ENCODE measurements around the gene NPEPPS. TPM values are rescaled to one million over a fixed set of nuclear protein-coding genes. Genes with fewer than 3 reads are reported as not detected.

Gene NPEPPS
- total and polyA plus RNA-seq, 9 donors, result 96.8 to 166 (median 114) TPM

- no peak for DNase-seq
- Histone ChIP-seq H3K9me3 (replicated peaks; ENCODE audit: control insufficient read depth, low read depth, low read length) (no peaks in the 10 kb centered on the region), H3K4me1 (ENCODE audit: control insufficient read depth, insufficient read depth, low read length) (peaks cover 4% of the 10 kb centered on the region), H3K27ac (ENCODE audit: low read length) (no peak overlapping the region), H3K4me3 (ENCODE audit: low read length) (no peak overlapping the region), H3K27me3 (ENCODE audit: control insufficient read depth, insufficient read depth, low read length) (no peaks in the 10 kb centered on the region), H3K36me3 (ENCODE audit: control insufficient read depth, insufficient read depth, low read length) (peaks cover 62% of the 10 kb centered on the region)
- no CpG with 5 or more reads among the region's 2 CpGs for WGBS (ENCODE audit: insufficient coverage)
Measured at GRCh38 chr17:47622180-47622549, 91.3 kb downstream of the NPEPPS start.

GRCh38 chr17:47624727-47625068 lies 93.8 kb downstream of the NPEPPS start:
- Histone ChIP-seq H3K36me3 (ENCODE audit: control insufficient read depth, insufficient read depth, low read length) (peaks cover 44% of the 10 kb centered on the region), H3K4me3 (ENCODE audit: low read length) (no peak overlapping the region), H3K4me1 (ENCODE audit: control insufficient read depth, insufficient read depth, low read length) (peaks cover 4% of the 10 kb centered on the region), H3K9me3 (replicated peaks; ENCODE audit: control insufficient read depth, low read depth, low read length) (no peaks in the 10 kb centered on the region), H3K27me3 (ENCODE audit: control insufficient read depth, insufficient read depth, low read length) (no peaks in the 10 kb centered on the region), H3K27ac (ENCODE audit: low read length) (no peak overlapping the region)
- DNase-seq, result no peak
- WGBS (ENCODE audit: insufficient coverage), result no CpG with 5 or more reads among the region's 1 CpG

DNA sequence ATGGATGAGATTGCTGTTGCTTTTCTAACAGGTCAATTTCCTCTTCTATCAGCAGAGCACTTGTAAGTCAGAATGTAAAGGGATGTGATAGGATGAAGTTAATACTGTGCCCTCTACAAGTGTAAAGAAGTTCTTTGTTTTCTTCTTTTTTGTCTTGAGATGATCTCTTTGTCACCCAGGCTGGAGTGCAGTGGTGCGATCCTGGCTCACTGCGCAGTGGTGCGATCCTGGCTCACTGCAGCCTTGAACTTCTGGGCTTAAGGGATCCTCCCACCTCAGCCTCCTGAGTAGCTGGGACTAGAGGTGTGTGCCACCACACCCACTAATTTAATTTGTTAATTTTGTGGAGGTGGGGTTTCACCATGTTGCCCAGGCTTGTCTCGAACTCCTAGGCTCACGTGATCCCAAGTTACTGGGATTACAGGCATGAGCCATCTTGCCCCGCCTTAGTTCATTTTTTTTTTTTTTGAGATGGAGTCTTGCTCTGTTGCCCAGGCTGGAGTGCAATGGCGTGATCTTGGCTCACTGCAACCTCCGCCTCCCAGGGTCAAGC lies 97.2 kb downstream of the NPEPPS start:
- no peaks in the 10 kb centered on the region for H3K27me3 ChIP-seq (ENCODE audit: control insufficient read depth, insufficient read depth, low read length)
- no peak overlapping the region for H3K27ac ChIP-seq (ENCODE audit: low read length)
- no peaks in the 10 kb centered on the region for H3K4me1 ChIP-seq (ENCODE audit: control insufficient read depth, insufficient read depth, low read length)
- no peaks in the 10 kb centered on the region for H3K9me3 ChIP-seq (replicated peaks; ENCODE audit: control insufficient read depth, low read depth, low read length)
- WGBS (ENCODE audit: insufficient coverage), result 100% methylated on average over 2 of the region's 8 CpGs
- no peak for DNase-seq
- no peak overlapping the region for H3K4me3 ChIP-seq (ENCODE audit: low read length)
- H3K36me3 ChIP-seq (ENCODE audit: control insufficient read depth, insufficient read depth, low read length), result peaks cover 25% of the 10 kb centered on the region

DNA sequence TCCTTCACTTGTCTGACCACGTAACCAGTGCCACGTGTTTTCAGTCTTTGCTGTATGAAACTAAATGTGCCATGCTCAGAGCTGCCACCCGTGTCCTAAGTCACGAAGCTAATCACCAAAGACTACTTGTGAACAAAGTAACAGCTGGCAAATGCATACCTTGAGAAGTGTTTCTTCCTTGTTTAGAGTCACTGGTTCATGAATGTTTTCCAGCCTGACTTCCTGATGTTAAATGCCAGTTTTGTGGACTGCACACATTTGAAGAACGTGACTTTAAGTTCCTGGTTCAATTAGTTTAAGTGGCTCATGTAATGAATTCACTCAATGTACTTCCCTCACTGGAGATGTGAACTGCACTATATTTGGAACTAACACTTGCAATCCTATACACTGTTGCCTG lies 98.9 kb downstream of the NPEPPS start:
- Histone ChIP-seq H3K36me3 (ENCODE audit: control insufficient read depth, insufficient read depth, low read length) (peaks cover 17% of the 10 kb centered on the region), H3K27ac (ENCODE audit: low read length) (no peak overlapping the region), H3K27me3 (ENCODE audit: control insufficient read depth, insufficient read depth, low read length) (no peaks in the 10 kb centered on the region), H3K9me3 (replicated peaks; ENCODE audit: control insufficient read depth, low read depth, low read length) (no peaks in the 10 kb centered on the region), H3K4me3 (ENCODE audit: low read length) (no peak overlapping the region), H3K4me1 (ENCODE audit: control insufficient read depth, insufficient read depth, low read length) (no peaks in the 10 kb centered on the region)
- DNase-seq, result peak; percentile 30
- 57% methylated on average over 4 of the region's 5 CpGs for WGBS (ENCODE audit: insufficient coverage)

- Histone ChIP-seq H3K4me1 (ENCODE audit: control insufficient read depth, insufficient read depth, low read length) (no peaks in the 10 kb centered on the region), H3K4me3 (ENCODE audit: low read length) (no peak overlapping the region), H3K36me3 (ENCODE audit: control insufficient read depth, insufficient read depth, low read length) (peaks cover 12% of the 10 kb centered on the region), H3K9me3 (replicated peaks; ENCODE audit: control insufficient read depth, low read depth, low read length) (no peaks in the 10 kb centered on the region), H3K27ac (ENCODE audit: low read length) (no peak overlapping the region), H3K27me3 (ENCODE audit: control insufficient read depth, insufficient read depth, low read length) (no peaks in the 10 kb centered on the region)
- no peak for DNase-seq
- no CpG with 5 or more reads among the region's 2 CpGs for WGBS (ENCODE audit: insufficient coverage)
Measured at GRCh38 chr17:47630614-47631013, 99.7 kb downstream of the NPEPPS start.

DNA sequence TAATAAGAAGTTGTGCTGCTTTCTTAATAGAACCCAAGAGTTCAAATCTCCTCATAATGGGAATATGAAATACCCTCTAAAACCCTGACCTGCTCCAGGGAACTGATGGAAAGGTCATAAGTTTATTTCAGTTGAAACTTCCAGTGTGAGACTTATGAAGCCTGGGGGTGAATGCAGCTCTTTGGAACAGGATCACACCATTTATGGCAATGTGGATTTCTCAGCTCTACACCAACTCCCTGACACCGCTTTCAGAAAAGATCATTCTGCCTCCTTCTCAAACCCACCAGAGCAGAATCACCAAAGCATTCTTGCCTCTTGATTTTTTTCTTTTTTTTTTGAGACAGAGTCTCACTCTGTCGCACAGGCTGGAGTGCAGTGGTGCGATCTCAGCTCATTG lies 102.1 kb downstream of the NPEPPS start:
- Histone ChIP-seq H3K36me3 (ENCODE audit: control insufficient read depth, insufficient read depth, low read length) (peaks cover 7% of the 10 kb centered on the region), H3K27ac (ENCODE audit: low read length) (no peak overlapping the region), H3K4me3 (ENCODE audit: low read length) (no peak overlapping the region), H3K9me3 (replicated peaks; ENCODE audit: control insufficient read depth, low read depth, low read length) (no peaks in the 10 kb centered on the region), H3K4me1 (ENCODE audit: control insufficient read depth, insufficient read depth, low read length) (no peaks in the 10 kb centered on the region), H3K27me3 (ENCODE audit: control insufficient read depth, insufficient read depth, low read length) (no peaks in the 10 kb centered on the region)
- WGBS (ENCODE audit: insufficient coverage), result 94% methylated on average over 2 of the region's 3 CpGs
- no peak for DNase-seq

DNA sequence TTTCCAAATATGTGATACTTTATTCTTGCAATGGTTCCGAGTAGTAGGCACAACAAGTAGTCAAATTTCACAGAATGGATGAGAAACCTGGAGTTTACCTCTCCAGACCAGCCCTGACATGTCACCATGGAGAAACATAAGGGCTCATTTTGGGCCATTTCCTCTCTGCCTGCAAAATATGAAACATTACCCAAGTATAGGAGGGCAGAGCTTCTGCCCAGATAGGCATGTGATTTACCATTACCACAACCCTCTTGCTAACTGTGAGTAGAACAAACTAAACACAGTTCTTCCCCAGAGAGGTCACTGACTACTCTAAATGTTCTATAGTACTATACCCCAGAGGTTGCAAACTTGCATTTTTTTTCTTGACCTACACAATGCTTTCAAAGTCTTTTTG lies 103.1 kb downstream of the NPEPPS start:
- Histone ChIP-seq H3K27ac (ENCODE audit: low read length) (no peak overlapping the region), H3K36me3 (ENCODE audit: control insufficient read depth, insufficient read depth, low read length) (peaks cover 7% of the 10 kb centered on the region), H3K4me1 (ENCODE audit: control insufficient read depth, insufficient read depth, low read length) (no peaks in the 10 kb centered on the region), H3K27me3 (ENCODE audit: control insufficient read depth, insufficient read depth, low read length) (no peaks in the 10 kb centered on the region), H3K9me3 (replicated peaks; ENCODE audit: control insufficient read depth, low read depth, low read length) (no peaks in the 10 kb centered on the region), H3K4me3 (ENCODE audit: low read length) (no peak overlapping the region)
- DNase-seq, result no peak
- whole genome bisulfite sequencing (ENCODE audit: insufficient coverage), result no CpG with 5 or more reads among the region's 1 CpG

- no peaks in the 10 kb centered on the region for H3K27me3 ChIP-seq (ENCODE audit: control insufficient read depth, insufficient read depth, low read length)
- no peaks in the 10 kb centered on the region for H3K9me3 ChIP-seq (replicated peaks; ENCODE audit: control insufficient read depth, low read depth, low read length)
- no peaks in the 10 kb centered on the region for H3K4me1 ChIP-seq (ENCODE audit: control insufficient read depth, insufficient read depth, low read length)
- no peak for DNase-seq
- H3K36me3 ChIP-seq (ENCODE audit: control insufficient read depth, insufficient read depth, low read length), result peaks cover 7% of the 10 kb centered on the region
- WGBS (ENCODE audit: insufficient coverage), result 100% methylated on average over 1 of the region's 3 CpGs
- no peak overlapping the region for H3K4me3 ChIP-seq (ENCODE audit: low read length)
- H3K27ac ChIP-seq (ENCODE audit: low read length), result no peak overlapping the region
Measured at GRCh38 chr17:47634870-47635269, 104.0 kb downstream of the NPEPPS start.

- H3K36me3 ChIP-seq (ENCODE audit: control insufficient read depth, insufficient read depth, low read length), result peaks cover 7% of the 10 kb centered on the region
- H3K27me3 ChIP-seq (ENCODE audit: control insufficient read depth, insufficient read depth, low read length), result no peaks in the 10 kb centered on the region
- no peaks in the 10 kb centered on the region for H3K9me3 ChIP-seq (replicated peaks; ENCODE audit: control insufficient read depth, low read depth, low read length)
- H3K27ac ChIP-seq (ENCODE audit: low read length), result peak overlapping the region; percentile 29
- no peak for DNase-seq
- H3K4me1 ChIP-seq (ENCODE audit: control insufficient read depth, insufficient read depth, low read length), result no peaks in the 10 kb centered on the region
- WGBS (ENCODE audit: insufficient coverage), result 63% methylated on average over 1 of the region's 3 CpGs
- no peak overlapping the region for H3K4me3 ChIP-seq (ENCODE audit: low read length)
Measured at GRCh38 chr17:47635734-47636133, 104.8 kb downstream of the NPEPPS start.

- H3K4me1 ChIP-seq (ENCODE audit: control insufficient read depth, insufficient read depth, low read length), result no peaks in the 10 kb centered on the region
- no CpG with 5 or more reads among the region's 2 CpGs for WGBS (ENCODE audit: insufficient coverage)
- DNase-seq, result no peak
Measured at GRCh38 chr17:47636273-47637030, 105.5 kb downstream of the NPEPPS start.

More at GRCh38 chr17:47636273-47637030, 105.5 kb downstream of the NPEPPS start:
- H3K27me3 ChIP-seq (ENCODE audit: control insufficient read depth, insufficient read depth, low read length), result no peaks in the 10 kb centered on the region
- H3K4me3 ChIP-seq (ENCODE audit: low read length), result no peak overlapping the region
- H3K9me3 ChIP-seq (replicated peaks; ENCODE audit: control insufficient read depth, low read depth, low read length), result no peaks in the 10 kb centered on the region
- H3K36me3 ChIP-seq (ENCODE audit: control insufficient read depth, insufficient read depth, low read length), result peaks cover 5% of the 10 kb centered on the region
- H3K27ac ChIP-seq (ENCODE audit: low read length), result peak overlapping the region; percentile 29
